Suppressor macrophage treated with lipopolysaccharide for 1 hour (primary cell): ENCODE results near the gene PPP1R27.

Source experiments
- DNase-seq, 3 donors: peaks; one replicate each; pipeline ENCODE4 v3.0.0-alpha.2; 2020 to 2022

Gene PPP1R27

DNA sequence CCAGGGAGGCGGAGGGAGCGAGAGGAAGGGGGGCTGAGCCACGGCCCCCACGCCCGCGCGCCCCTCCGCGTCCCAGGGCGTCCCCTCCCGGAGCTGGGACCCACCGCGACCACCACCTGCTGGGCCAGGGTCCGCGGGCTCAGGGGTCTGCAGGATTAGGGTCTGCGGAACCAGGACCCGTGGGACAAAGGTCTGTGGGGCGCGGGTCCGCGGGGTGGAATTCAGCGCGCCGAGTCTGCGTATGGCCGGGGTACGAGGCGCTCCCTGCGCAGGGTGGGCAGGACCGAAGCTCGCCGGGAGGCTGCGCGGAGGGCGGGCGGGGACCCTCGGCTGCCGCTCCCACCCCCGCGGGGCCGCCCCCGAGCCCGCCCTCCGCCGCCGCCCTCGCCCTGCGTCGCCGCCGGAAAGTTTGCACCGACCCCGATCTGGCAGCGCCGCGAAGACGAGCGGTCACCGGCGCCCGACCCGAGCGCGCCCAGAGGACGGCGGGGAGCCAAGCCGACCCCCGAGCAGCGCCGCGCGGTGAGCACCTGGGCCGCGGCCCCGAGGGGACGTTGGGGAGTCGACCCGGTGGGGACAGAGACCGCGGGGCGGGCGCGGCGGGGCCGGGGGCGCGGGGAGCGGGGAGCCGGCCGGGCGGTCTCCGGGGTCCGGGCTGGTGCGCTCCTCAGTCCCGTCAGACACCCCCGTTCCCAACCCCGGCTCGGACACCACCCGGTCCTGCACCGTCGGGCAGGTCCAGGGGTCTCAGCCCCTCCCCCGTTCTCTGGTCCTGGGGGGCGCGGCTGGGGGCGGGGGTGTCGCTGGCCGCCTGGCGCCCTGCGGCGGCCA is 30.9 kb downstream of the PPP1R27 start, which contains the start of gene GCGR:
Gene GCGR, plus strand, starts transcription at position 423 of the 831 bp plus-strand sequence. CDS start 4,869 bp downstream, outside the sequence.
- DNase-seq: no peak

DNA sequence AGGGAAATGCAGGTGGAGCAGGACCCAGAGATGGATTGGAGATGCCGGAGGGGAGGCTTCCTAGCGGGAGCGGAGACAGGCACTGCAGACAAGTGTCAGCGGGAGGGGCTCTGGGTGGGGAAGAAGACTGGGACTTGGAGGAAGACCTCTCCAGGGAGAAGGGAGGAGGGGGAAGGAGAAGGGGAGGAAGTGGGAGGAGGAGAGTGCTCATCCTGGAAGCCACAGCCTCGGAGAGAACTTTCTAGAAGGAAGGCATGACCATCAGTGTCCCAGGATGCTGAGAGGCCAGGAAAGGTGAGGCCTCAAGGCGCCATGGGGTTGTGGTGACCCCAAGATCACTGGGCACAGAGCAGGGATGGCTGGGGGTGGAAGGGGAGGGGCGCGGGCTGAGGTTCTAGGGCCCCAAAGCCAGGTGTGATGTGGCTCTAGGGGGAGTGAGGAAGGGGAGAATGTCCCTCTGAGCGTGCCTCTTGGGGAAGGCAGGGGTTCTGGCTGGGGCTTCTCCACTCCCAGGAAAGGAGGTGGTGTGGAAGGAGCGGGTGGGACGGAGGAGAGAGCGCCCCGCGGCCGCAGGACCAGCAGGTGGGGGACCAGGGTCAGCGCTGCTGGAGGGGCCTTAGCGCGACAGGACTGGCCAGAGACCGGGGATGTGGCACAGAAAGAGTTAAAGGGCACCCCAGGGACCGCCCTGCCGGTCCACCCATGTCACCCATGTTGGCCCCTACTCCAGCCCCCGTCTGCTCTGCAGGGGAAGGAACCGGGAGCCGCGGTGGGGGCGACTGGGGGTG is 31.8 kb downstream of the PPP1R27 start:
- no peak for DNase-seq

DNA sequence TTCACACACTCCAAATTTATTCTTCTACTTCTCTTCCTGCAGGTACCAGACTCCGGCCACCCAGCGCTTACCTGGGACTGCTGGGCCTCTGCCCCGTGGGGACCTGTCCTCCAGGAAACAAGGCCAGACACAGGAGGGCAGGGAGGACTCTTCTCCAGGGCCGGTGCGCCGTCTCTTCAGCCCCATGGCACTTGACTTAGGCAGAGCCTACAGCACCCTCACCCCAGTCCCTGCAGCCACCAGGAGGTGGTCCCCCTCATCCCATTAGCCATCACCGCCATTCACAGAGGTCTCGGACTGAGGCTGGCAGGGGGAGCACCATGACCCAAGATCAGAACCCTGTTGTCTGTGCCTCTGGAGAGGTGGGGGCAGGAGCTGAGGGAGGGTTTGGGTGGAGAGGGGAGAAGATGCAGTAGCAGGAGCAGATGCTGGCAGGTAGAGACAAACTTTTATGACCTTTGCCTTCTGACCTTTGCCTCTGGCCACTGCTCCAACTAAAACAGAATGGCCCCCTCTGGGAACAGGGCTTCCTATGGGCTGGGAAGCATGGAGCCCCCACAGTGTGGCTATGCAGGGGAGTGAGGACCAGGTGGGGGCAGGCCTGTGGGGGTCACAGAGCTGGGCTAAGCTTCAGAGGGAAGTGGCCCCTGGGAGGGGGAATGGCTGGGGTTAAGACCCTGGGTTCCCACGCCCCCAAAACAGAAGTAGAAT is 32.6 kb downstream of the PPP1R27 start:
- no peak for DNase-seq

DNA sequence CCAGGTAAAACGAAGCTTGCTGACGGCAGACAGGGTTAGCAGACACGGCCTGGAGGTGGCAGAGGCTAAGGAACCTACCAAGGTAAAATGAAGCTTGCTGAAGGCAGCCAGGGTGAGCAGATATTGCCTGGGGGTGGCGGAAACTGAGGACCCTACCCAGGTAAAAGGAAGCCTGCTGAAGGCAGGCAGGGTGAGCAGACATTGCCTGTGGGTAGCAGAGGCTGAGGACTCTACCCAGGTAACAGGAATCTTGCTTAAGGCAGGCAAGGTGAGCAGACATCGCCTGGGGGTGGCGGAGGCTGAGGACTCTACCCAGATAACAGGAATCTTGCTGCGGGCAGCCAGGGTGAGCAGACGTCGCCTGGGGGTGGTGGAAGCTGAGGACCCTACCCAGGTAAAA is 33.5 kb downstream of the PPP1R27 start:
- DNase-seq: no peak

GRCh38 chr17:81794509-81794908 is 40.3 kb downstream of the PPP1R27 start:
- peak in 2 of 3 donors; percentile 20 to 38 for DNase-seq

GRCh38 chr17:81794074-81794476 is 40.8 kb downstream of the PPP1R27 start:
- no peak for DNase-seq

GRCh38 chr17:81792675-81793615 is 41.9 kb downstream of the PPP1R27 start:
- no peak for DNase-seq
